HepG2 (cell line): ENCODE data around the gene CXCL3.

ENCODE experiments used
- AGO1 ChIP-seq: fragments of 200-400 bp; formaldehyde crosslinking; IDR thresholded peaks from 2 replicates; pipeline ENCODE4 v1.6.1; 2017; ENCODE audit warnings: mild to moderate bottlenecking, low read depth, low read length, moderate library complexity; ENCODE audit not compliant: poor library complexity, severe bottlenecking
- E2F5 ChIP-seq: sonication (generic); formaldehyde crosslinking; conservative IDR thresholded peaks from 2 replicates; pipeline ENCODE4 v1.4.0; 2020; ENCODE audit warnings: missing genetic modification reagents
- NFYB ChIP-seq: sonication (generic); formaldehyde crosslinking; IDR thresholded peaks from 2 replicates; pipeline ENCODE4 v1.4.0; 2020; ENCODE audit warnings: missing genetic modification reagents
- SRF ChIP-seq: IDR thresholded peaks from 2 replicates; pipeline ENCODE4 v1.6.1; 2011; ENCODE audit warnings: mild to moderate bottlenecking, low read depth, low read length, moderate library complexity
- ZEB1 ChIP-seq: IDR thresholded peaks from 2 replicates; pipeline ENCODE4 v1.6.1; 2012; ENCODE audit warnings: mild to moderate bottlenecking, low read depth, inconsistent platforms; ENCODE audit not compliant: insufficient replicate concordance
- ZMAT5 ChIP-seq: sonication (generic); formaldehyde crosslinking; IDR thresholded peaks from 2 replicates; pipeline ENCODE4 v1.5.0; 2020; ENCODE audit warnings: mild to moderate bottlenecking, low read depth, missing genetic modification reagents, borderline replicate concordance
- ZNF709 ChIP-seq: sonication (generic); formaldehyde crosslinking; IDR thresholded peaks from 2 replicates; pipeline ENCODE4 v1.5.0; 2020; ENCODE audit warnings: mild to moderate bottlenecking, missing genetic modification reagents
- ZXDC ChIP-seq: sonication (generic); formaldehyde crosslinking; IDR thresholded peaks from 2 replicates; pipeline ENCODE4 v1.5.0; 2020; ENCODE audit warnings: mild to moderate bottlenecking, missing genetic modification reagents

GRCh38 chr4:74045247-74045646 is 6.8 kb upstream of the CXCL3 start:
- TF ChIP-seq ZEB1 (no peak), E2F5 (CRISPR knock-in tag) (no peak), SRF (no peak), ZXDC (CRISPR knock-in tag) (no peak), AGO1 (no peak), NFYB (no peak), ZNF709 (CRISPR knock-in tag) (no peak), ZMAT5 (CRISPR knock-in tag) (no peak)
